Effector CD4-positive, alpha-beta T cell (primary cell): ENCODE measurements around the gene ADAMTS9.

Source experiments
- DNase-seq: peaks from one replicate; pipeline ENCODE4 v3.0.0-alpha.2; 2020

ADAMTS9 gene

GRCh38 chr3:64685800-64686445 is 1.9 kb downstream of the ADAMTS9 start:
- no peak for DNase-seq

GRCh38 chr3:64685331-64685799 is 2.4 kb downstream of the ADAMTS9 start:
- no peak for DNase-seq

GRCh38 chr3:64684715-64685261 is 3.0 kb downstream of the ADAMTS9 start:
- DNase-seq = no peak

GRCh38 chr3:64681827-64682226 is 6.0 kb downstream of the ADAMTS9 start:
- no peak for DNase-seq

GRCh38 chr3:64681015-64681414 is 6.8 kb downstream of the ADAMTS9 start:
- DNase-seq = no peak

- DNase-seq = no peak
Measured at GRCh38 chr3:64680334-64680733, 7.5 kb downstream of the ADAMTS9 start.

- no peak for DNase-seq
Measured at GRCh38 chr3:64677961-64678716, 9.7 kb downstream of the ADAMTS9 start.

GRCh38 chr3:64676831-64677230 is 11.0 kb downstream of the ADAMTS9 start:
- no peak for DNase-seq

- DNase-seq = no peak
Measured at GRCh38 chr3:64675687-64676247, 12.0 kb downstream of the ADAMTS9 start.

GRCh38 chr3:64674591-64675076 is 13.2 kb downstream of the ADAMTS9 start:
- no peak for DNase-seq

- no peak for DNase-seq
Measured at GRCh38 chr3:64673159-64673715, 14.6 kb downstream of the ADAMTS9 start.

- DNase-seq = no peak
Measured at GRCh38 chr3:64668582-64669510, 19.0 kb downstream of the ADAMTS9 start.

GRCh38 chr3:64667887-64668581 is 19.8 kb downstream of the ADAMTS9 start:
- no peak for DNase-seq

- no peak for DNase-seq
Measured at GRCh38 chr3:64667138-64667537, 20.7 kb downstream of the ADAMTS9 start.

GRCh38 chr3:64666171-64666588 is 21.6 kb downstream of the ADAMTS9 start:
- DNase-seq = no peak

GRCh38 chr3:64664397-64664796 is 23.4 kb downstream of the ADAMTS9 start:
- no peak for DNase-seq

- no peak for DNase-seq
Measured at GRCh38 chr3:64659617-64659978, 28.2 kb downstream of the ADAMTS9 start.

GRCh38 chr3:64658001-64658400 is 29.8 kb downstream of the ADAMTS9 start:
- DNase-seq = no peak

GRCh38 chr3:64656544-64656943 is 31.3 kb downstream of the ADAMTS9 start:
- no peak for DNase-seq

- no peak for DNase-seq
Measured at GRCh38 chr3:64655160-64655559, 32.6 kb downstream of the ADAMTS9 start.

- no peak for DNase-seq
Measured at GRCh38 chr3:64654013-64654412, 33.8 kb downstream of the ADAMTS9 start.
